M059J (cell line): ENCODE measurements around the gene CCR9. TPM values are rescaled to one million over a fixed set of nuclear protein-coding genes. Genes with fewer than 3 reads are reported as not detected.

ENCODE experiments used
- DNase-seq: peaks from one replicate; pipeline ENCODE4 v3.0.0-alpha.2; 2012; ENCODE audit warnings: low read depth
- total RNA-seq: library from RNA; depleted of rRNA; stranded (reverse); fragments of >200 nt; shearing (Covaris generic); gene quantifications from 2 replicates; pipeline ENCODE4 v1.2.3, GENCODE V29; 2014

The CCR9 gene
- total RNA-seq, 1 experiment from 2014 or later: not detected

DNA sequence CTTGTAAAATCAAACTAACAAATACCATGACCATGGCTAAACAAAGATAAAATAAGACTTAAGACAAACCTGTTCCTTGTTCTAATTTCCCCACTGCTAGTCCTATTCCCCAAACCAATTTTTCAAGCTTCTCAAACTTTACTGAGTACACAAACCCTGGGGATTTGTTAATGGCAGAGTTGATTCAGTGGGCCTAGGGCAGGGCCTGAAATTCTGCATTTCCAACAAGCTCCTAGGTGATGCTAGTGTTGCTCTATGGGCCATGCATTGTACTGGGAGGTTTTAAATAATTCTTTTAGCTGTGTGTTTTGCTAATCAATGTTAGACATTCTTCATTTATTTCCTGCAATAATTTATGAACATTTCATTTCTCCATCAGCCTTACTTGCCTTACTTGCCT is 13.3 kb upstream of the CCR9 start:
- DNase-seq: no peak

DNA sequence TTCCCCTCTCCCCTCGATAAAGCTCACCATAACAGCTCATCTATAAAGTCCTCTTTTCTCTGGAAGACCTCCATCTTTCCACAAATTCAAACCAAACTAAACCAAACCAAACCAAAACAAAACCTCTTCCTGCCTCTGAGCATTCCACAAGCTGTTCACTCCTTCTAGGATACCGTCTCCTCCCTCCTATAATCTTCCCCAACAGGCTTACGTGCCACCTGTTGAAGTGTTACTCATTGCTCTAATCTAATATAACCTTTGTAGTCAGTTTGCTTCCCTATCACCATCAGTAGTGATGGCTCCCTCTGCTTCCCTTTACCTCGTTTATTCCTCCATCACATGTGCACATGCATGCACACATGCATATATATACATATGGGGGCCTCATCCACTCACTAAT is 12.7 kb upstream of the CCR9 start:
- DNase-seq: no peak

DNA sequence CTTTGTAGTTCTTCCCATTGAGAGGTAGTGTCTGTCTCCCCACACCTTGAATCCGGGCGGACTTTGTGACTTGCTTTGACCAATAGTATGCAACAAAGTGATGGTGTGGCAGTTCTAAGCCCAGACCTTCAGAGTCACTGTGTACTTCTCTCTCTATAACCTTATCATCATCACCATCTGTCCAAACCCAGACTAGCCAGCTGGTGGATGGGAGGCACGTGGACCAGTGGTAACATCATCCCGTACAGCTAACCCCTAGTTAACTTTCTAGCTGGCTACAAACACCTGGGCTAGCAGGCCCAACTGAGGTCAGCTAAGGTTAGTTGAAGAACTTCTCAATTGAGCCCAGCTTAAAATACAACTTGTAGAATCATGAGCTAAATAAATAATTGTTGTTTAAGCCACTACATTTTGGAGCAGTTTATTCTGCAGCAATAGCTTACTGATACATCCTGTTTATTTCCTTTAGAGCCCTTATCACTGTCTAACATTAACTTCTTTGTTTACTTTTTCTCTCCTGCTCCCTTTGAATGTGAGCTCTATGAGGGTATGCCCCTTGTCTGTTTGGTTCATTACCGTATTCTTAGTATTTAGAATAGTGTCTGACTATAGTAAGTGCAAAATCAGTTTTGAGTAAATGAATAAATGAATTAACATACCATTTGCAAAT is 11.5 kb upstream of the CCR9 start:
- DNase-seq: no peak

DNA sequence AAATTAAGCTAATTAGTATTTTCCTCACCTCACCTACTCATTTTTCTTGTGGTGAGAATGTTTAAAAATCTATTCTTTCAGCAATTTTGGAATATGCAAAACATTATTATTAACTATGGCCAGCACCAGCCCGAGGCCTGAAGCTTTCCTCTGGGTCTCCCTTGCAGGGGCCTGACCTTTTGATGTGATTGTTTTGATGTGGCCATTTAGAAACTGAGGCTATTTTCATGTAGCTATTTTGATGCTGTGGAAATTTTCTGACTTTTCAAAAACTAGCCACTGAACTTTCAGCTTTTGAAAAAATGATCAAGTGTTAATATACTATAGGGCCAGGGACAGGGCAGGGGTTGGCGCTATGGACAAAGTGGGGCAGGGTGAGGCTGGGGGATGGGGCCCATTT is 8.2 kb upstream of the CCR9 start:
- no peak for DNase-seq

DNA sequence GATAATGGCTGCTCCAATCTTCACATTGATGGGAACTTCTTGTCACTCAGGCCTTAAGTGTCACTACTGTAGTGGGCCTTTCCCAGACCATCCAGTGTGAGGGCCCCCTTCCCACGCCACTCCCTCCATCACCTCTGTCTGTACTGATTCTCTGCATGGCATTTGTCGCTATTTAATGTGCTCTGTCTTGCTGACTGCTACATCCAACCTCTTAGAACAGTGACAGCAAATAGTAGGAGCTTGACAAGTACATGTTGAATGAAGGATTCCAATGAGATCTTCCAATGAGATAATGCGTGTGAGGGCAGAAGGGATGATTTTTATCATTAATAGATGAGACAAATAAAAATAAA is 5.6 kb upstream of the CCR9 start:
- no peak for DNase-seq

DNA sequence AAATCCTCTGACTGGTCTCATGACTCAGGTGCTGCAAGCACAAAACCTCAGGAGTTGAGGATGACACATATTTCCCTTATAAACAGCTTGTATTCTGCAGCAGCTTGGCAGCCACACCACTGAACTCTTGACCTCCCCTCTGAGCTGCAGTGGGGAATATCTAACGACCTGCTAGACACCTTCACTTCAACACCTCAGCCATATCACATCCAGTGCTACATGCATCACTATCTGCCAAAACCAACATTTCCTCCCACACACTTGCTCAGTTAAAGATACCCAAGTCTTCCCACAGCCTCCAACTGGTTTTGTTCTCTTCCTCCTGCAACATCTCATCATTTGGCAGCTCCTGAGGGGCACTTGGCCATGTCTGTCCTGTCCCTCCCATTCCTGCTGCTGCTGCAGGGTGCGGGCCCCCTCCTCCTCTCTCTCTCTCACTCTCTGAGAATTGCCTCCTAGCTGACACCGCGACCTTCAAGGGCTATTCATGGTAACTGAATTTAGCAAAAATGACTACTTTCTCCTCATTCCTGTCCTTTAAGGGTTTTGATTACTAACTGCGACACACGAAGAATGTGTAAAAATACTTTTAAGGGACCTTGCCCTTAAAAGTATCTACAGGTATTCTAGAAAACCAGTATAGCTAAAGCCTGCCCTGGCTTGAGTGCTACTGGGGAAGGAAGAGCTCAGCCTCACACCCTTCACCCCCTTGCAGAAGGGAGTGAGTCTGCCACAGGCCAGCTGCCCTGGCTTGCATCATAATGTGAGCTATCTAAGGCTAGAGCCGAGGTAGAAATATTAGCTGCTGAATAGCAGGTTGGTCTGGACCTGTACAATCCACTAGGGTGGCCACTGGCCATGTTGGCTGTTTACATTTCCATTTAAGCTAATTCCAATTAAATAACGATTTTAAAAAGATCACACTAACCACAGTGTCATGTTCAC is 5.0 kb upstream of the CCR9 start:
- peak; percentile 70 for DNase-seq

DNA sequence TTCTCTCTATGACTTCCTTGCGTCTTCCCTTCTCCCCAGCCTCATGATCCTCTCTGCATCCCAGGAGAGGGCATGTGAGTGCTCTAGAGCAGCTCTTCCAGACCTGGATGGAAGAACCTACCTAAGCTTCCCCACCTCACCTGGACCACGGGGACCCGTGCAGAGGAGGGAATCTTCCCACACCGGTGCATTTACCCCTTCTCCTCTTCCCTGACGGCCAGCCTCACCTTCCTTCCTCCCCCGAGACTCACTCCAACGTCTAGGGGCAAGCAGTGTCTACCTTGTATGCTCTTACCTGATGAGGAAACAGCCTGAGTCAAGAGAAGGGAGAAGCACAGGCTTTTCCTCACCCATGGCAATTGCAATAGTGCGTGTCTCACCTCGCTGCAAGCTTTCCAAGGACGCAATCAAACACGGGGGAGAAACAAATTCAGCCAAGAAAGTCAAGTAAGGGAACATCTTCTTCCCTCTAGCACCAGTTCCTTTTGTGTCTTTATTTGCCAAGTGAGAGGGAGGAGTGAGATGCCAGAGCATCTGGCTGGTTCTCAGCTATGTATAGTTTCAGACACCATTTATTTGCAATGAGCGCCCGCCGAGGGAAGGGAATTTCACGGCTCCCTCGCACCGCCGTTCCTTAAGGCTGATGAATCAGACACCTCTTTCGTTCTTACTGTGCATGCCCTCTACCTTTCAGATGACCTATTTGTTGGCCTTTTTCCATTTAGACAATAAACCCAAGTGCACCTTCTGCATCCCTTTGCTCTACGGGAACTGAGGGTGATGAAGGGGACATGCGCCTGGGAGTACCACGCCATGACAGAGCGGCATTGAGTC is 1.8 kb upstream of the CCR9 start:
- DNase-seq: no peak

DNA sequence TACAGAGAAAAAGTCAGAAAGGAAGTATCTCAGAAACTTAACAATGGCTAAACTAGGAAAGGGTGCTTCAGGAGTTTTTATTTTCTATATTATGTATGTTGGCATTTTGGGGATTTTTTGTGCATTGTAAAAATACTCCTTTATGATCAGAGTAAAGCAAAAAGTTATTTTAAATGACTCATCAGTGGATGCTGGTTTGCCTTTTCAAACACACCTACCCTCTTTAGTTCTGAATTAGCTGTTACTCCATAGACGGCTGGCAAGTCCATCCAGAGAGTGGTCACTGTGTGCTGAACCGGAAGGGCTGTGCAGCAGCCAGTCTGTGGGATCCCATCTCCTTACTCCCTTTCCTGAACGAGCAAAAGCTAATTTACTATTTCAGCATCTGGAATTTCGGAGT is 942 bp downstream of the CCR9 start:
- no peak for DNase-seq

DNA sequence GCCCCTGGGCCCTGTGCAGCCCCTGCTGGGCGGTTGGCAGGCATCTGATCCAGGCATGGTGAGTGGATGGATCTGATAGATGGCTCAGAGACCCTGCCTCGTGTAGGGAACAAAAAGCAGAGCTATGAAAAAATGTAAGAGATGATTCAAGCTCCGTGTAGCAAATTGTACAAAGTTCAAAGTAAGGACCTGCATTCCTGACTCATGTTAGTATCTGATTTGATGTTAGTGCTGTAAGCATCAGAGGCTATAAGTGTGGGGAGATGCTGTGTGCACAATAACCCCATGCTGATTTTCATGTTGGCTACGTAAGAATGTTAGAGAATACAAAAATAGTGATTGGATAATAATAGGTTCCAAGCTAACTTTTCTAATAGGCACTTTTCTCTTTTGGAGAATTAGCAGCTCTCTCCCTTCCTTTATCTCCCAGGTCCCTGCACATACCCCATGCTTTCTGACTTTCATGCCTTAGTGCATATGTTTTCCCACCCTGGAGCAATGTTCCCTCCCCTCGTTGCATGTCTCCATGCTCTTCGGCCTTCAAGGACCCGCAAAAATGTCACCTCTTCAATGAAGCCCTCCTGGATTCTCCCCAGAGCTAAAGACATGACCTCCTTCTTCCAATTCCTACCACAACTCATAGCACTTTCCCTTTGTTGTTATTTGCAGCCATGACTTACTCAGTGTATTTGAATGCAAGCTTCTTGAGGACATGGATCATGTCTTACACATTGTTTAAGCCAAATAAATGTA is 1.6 kb downstream of the CCR9 start:
- DNase-seq: no peak

DNA sequence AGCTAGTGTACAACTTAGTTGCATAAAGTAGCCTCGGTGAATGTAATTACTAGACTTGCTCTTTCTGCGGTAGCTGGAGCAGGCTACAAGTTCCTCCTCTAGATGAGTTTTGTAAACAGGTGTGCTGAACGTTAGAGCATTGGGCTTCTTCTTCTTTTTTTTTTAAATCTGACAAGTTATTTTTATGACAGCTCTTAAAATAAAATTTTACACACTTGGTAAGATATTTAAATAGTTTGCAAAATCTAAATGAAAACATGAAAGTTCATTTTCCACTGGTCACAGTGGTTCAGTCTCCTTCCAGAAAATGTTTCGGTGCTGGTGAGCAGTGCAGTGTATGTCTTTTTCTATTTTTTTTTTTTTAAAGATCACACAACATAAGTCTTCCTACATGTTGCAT is 3.0 kb downstream of the CCR9 start:
- no peak for DNase-seq

DNA sequence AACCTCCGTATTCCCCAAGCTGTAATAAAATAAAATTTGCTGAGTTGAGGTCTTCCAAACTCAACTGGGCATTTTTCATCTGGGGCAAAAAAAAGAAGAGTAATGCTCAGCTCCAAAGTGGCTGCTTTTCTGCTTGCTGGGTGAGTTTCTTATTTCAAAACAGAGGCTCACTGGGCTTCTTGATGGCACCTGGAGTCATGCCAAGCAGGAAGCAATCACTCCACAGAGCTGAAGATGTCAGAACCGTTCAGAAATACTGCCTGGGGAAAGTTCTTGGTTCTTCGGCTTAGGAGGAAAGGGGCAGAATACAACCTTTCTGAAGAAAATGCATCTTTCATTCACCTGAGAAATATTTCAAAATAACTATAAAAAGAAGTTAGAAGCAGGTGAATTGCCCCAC is 4.1 kb downstream of the CCR9 start:
- peak; percentile 35 for DNase-seq

DNA sequence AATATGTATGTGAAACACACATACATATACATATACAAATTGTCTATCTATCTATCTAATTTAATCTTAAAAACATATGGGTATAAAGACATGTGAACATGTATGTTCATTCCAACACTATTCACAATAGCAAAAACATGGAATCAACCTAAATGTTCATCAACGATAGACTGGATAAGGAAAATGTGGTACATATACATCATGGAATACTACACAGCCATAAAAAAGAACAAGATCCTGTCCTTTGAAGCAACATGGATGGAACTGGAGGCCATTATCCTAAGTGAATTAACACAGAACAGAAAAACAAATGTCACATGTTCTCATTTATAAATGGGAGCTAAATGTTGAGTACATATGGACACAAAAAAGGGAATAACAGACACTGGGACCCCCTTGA is 5.8 kb downstream of the CCR9 start:
- DNase-seq: no peak

DNA sequence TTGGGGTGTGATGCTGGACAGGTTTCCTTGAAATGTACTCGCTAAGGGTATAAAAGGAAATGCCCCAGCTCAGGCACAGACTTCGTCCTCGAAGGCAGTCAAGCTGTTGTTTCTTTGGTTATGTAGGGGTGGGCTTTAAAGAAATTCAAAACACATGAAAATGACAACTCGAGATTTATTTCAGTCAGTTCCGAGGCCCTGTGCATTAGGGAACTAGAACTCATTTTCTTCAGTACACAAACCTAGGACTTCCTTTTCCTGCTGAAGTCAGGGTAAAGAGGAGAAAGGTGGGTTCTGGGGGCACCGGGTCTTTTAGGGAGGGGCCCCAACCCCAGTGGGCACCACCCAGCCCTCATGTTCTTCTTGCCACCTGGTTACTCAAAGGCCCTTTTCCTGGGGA is 7.7 kb downstream of the CCR9 start:
- no peak for DNase-seq

DNA sequence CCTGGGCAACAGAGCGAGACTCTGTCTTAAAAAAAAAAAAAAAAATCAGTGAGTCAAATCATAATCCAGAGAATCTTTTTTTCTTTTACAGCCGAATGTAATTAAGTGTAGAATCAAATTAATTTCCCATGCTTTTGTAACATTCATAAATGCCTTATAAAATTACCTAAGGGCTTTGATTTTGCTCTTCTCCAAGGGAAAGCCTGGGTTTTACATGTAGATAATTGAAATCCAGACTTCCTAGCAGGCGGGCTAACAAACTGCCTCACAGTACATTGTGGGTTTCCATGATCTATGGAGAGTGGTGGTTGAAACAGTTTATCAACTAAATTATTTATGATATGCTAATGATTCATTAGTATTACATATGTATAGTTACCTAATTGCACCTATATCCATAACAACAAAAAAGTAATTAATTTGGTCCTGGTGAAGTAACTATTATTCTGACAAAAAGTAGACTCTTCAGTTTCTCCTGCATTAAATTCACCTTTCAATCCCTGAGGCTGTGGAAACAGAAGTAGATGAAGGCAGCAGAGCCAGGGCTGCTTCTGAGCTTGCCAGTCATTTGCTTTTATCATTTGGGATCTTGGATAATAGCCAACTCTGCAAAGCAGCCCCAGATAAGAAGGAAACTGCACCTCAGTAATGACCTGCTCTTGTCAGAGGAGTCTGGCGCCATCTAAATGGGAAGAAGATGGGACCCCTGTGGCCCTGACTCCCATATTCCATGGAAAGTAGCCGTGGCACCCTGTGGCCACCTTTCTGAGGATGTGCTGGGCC is 9.5 kb downstream of the CCR9 start:
- peak; percentile 6 for DNase-seq

DNA sequence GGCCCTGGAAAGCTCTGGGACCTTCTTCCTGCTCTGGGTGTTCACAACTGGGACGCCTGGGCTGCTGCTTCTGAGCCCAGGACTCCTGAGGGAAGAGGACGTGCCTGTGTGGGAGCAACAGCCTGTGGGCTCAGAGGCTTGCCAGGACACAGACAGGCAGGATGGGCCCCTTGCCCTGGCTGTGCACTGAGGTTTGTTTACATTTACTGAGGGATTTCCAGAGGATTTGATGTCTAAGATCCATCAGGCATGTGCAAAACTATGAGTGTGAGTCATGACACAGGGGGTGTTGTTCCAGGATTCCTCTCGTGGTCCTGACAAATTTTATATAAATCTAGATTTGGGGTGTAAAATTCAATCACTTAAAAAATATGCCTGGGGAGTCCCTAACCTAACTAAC is 10.6 kb downstream of the CCR9 start:
- DNase-seq: peak; percentile 61

DNA sequence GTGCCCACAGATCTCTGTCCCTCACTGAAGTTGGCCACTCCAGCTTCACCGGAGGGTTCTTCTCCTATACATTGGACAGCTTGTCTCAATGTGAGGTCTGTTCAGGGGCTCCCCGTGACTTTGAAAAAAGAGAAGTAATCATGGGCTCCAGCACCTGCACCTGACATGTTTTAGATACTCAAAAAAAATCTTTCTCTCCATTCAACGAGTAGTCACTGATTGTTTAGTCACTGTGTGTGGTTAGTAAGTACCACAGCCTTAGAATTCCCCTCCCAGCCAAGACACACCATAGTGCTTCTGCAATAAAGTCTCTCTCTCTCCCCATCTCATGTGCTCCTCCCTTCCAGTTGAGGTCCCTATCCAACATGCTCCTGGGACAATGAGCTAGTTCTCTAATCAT is 18.6 kb downstream of the CCR9 start:
- no peak for DNase-seq

DNA sequence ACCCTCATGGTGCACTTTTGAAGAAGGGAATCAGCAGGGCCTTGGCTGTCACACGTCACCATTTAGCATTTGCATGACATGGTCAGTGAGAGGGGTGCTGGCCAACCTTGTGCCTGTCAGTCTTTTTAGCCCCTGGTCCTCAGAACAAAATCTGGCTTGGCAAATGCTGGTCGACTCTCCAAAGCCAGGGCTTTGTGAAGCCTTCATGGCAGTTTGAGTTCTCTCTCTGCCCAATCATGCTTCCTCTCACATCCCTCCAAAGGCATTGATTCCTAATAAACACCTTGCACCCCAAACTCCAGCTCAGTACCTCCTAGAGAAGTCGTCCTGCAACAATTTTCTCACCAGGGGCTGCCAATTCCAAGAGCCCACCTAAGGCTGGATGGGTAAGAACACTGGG is 19.4 kb downstream of the CCR9 start:
- DNase-seq: no peak

DNA sequence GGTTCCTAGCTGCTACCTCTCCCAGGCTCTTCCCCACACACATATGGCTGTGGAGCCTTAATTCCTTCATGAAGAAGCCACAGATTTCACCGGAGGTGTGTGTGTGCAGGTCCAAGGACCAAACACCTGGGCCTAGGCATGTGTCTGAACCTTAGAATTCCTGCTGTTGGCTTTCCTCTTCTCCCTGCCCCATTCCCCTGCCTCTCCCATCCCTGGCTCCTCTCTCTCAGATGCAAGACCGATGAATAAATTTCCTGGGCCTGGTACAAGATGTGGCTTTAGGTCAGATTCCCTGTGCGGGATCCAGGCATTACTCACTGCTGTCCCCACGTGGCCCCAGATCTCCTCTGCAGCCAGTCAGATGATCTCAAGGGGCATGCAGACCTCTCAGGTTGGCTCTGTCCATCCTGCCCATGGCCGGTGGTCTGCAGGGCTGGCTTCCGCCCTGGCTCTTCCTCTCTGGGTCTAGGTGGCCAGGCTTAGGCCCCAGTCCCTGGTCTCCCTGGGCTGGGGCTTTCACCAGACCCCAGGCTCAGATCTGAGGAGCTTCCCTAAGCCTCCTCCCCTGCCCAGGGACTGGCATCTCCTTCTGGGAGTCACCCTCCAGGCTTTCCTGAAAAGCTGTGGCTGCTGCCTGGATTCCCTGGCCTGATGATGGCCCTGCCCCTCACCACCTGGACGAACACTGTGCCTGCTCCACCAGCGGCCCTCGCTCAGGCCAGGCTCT is 20.5 kb downstream of the CCR9 start:
- peak; percentile 48 for DNase-seq

DNA sequence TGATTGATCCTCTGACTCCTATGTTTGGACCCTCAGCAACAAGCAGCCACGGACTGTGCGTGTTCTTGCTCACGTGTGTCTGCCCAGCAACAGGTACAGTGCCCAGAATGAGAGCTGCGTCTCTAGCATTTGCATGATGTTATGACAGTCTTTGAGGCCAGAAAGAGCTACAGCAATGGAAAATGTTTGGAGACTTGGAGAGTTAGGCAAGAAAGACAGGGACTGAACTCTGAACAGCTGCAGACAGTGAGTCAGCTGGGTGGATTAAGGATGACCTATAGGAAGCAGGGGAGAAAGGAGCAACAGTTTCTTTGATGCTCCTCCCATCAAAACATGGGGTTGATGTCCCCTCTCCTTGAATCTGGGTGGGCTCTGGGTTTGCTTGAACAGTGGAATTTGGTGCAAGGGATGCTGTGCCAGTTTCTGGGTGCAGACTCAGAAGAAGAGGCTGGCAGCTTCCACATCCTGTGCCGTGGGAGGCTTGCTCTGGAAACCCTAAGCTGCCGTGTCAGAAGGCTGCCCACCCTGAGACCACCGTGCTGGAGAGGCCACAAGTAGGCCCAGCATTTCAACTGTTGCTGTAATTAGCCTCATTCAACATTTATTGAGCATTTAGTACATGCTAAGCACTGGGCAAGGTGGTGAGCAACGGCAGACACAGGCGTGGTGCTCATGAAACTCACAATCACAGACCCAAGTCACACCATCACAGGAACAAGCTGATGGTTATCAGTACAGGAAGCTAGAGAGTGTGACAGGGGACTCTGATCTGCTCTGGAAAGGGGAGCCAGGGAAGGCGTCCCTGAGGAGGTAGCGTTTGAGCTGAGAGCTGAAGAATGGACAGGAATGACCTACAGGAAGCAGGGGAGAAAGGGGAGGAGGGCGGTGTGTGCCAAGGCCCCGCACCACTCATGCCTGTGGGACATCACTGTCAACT is 21.7 kb downstream of the CCR9 start:
- DNase-seq: no peak
